K562 (cell line): Measurements from ENCODE around the gene B4GALT5. TPM values are rescaled to one million over a fixed set of nuclear protein-coding genes. Genes with fewer than 3 reads are reported as not detected.

Experiments
- ATAC-seq: fragments of 200-7000 bp; cut with Tn5 transposase; 3 replicates; pipeline ENCODE4 v1.9.1; 2020; ENCODE audit warnings: moderate library complexity
- BruUV-seq: library from RNA; stranded (reverse); fragments of 400-500 nt; replicated peaks from 2 replicates; lab custom pipeline; 2021; lab: Mats Ljungman, UMichigan
- CTCF ChIA-PET: fragments of 300-600 bp; formaldehyde crosslinking; extraction: SDS; loops from one replicate; lab custom pipeline; 2021; ENCODE audit warnings: low intra/inter-chr PET ratio; lab: Yijun Ruan, JAX
- POLR2A ChIA-PET: fragments of 300-600, 350-650 bp; sonication (Branson Sonifier 250); formaldehyde crosslinking; extraction: SDS; loops from one replicate; lab custom pipeline; 2021; ENCODE audit warnings: antibody characterized with exemption, inconsistent platforms; lab: Yijun Ruan, JAX
- DNase-seq, 4 experiments: peaks; one replicate each; pipeline versions ENCODE4 v3.0.0 to v3.0.0-alpha.2; 2011 to 2018; ENCODE audit warnings: low spot score in 3 of 4, mixed read lengths in 3 of 4; ENCODE audit errors: extremely low read depth in 1 of 4
- FAIRE-seq: peaks from 2 replicates; lab custom pipeline; 2011; peaks lifted over from hg19 to GRCh38; lab: Jason Lieb, UNC
- H2AFZ ChIP-seq: 2 replicates; pipeline ENCODE4 v1.6.0; 2011; ENCODE audit warnings: low read depth, low read length, control low read depth, inconsistent platforms
- H3K27ac ChIP-seq: fragments of 200-600 bp; 3 replicates; pipeline ENCODE4 v1.8.0; 2011; ENCODE audit warnings: low read depth, mild to moderate bottlenecking, control low read depth, inconsistent platforms, low read length, moderate library complexity, mixed read lengths; ENCODE audit errors: extremely low read depth
- H3K27me3 ChIP-seq, 2 experiments: fragments of 300-600 bp in 1 of 2; 2 replicates in 1 of 2; 3 replicates in 1 of 2; pipeline versions ENCODE4 v1.6.0 to v1.8.0; 2011; ENCODE audit warnings: inconsistent platforms in 2 of 2, low read length in 2 of 2, mild to moderate bottlenecking in 1 of 2, mixed read lengths in 1 of 2, moderate library complexity in 1 of 2; ENCODE audit not compliant: control insufficient read depth in 2 of 2, insufficient read depth in 2 of 2
- H3K36me3 ChIP-seq: fragments of 300-600 bp; 3 replicates; pipeline ENCODE4 v1.8.0; 2011; ENCODE audit warnings: mild to moderate bottlenecking, low read length, inconsistent platforms; ENCODE audit not compliant: control insufficient read depth, insufficient read depth
- H3K4me1 ChIP-seq, 2 experiments: fragments of 200-600 bp in 1 of 2; replicated peaks in 1 of 2; 2 replicates in 1 of 2; 3 replicates in 1 of 2; pipeline versions ENCODE4 v1.5.1 to v1.8.0; 2011; ENCODE audit warnings: inconsistent platforms in 2 of 2, low read length in 2 of 2, mild to moderate bottlenecking in 1 of 2, mixed read lengths in 1 of 2, moderate library complexity in 1 of 2; ENCODE audit not compliant: control insufficient read depth in 2 of 2, insufficient read depth in 2 of 2
- H3K4me2 ChIP-seq: 2 replicates; pipeline ENCODE4 v1.6.1; 2011; ENCODE audit warnings: low read length, control low read depth, inconsistent platforms, mixed read lengths; ENCODE audit not compliant: insufficient read depth
- H3K4me3 ChIP-seq: fragments of 200-600 bp; sonication (generic), shearing (Covaris generic); 2 replicates; pipeline ENCODE4 v1.5.1; 2016; ENCODE audit warnings: control low read depth, inconsistent platforms
- H3K79me2 ChIP-seq: fragments of 200-600 bp; 3 replicates; pipeline ENCODE4 v1.8.0; 2011; ENCODE audit warnings: low read length, inconsistent platforms; ENCODE audit not compliant: control insufficient read depth, insufficient read depth
- H3K9ac ChIP-seq, 2 experiments: 2 replicates each; pipeline versions ENCODE4 v1.6.0 to v1.6.1; 2011; ENCODE audit warnings: low read depth in 2 of 2, low read length in 2 of 2, control low read depth in 1 of 2, inconsistent platforms in 1 of 2, mild to moderate bottlenecking in 1 of 2, mixed read lengths in 1 of 2; ENCODE audit not compliant: insufficient read depth in 1 of 2
- H3K9me1 ChIP-seq: one replicate; pipeline ENCODE4 v1.6.0; 2011; ENCODE audit warnings: inconsistent platforms, mild to moderate bottlenecking, low read length, moderate library complexity; ENCODE audit not compliant: control insufficient read depth, insufficient read depth
- H3K9me3 ChIP-seq: replicated peaks from 2 replicates; pipeline ENCODE4 v1.5.1; 2011; ENCODE audit warnings: low read depth, low read length, inconsistent platforms; ENCODE audit not compliant: control insufficient read depth, insufficient read depth
- H4K20me1 ChIP-seq: replicated peaks from 2 replicates; pipeline ENCODE4 v1.6.1; 2011; ENCODE audit warnings: low read length, inconsistent platforms, mixed read lengths; ENCODE audit not compliant: control insufficient read depth, insufficient read depth
- CXXC5 ChIP-seq: fragments of 250-450 bp; sonication (Bioruptor Pico); IDR thresholded peaks from 2 replicates; pipeline ENCODE4 v1.8.0; 2022; ENCODE audit warnings: inconsistent platforms, mild to moderate bottlenecking, moderate library complexity
- ESRRB ChIP-seq: fragments of 250-450 bp; sonication (Bioruptor Pico); IDR thresholded peaks from 2 replicates; pipeline ENCODE4 v1.5.0; 2020; ENCODE audit warnings: mild to moderate bottlenecking, moderate library complexity, borderline replicate concordance
- POLR2A ChIP-seq: fragments of 450-650 bp; conservative IDR thresholded peaks from 2 replicates; pipeline ENCODE4 v1.6.1; 2016
- SIRT6 ChIP-seq: IDR thresholded peaks from one replicate; pipeline ENCODE4 v1.6.1; 2012; ENCODE audit warnings: low read depth, mild to moderate bottlenecking, control low read depth, inconsistent platforms, low read length, moderate library complexity
- ZBED1 ChIP-seq: IDR thresholded peaks from 2 replicates; pipeline ENCODE4 v1.6.1; 2014
- ZNF695 ChIP-seq: fragments of 450-650 bp; formaldehyde crosslinking; IDR thresholded peaks from 2 replicates; pipeline ENCODE4 v1.4.0; 2020; ENCODE audit warnings: mild to moderate bottlenecking, moderate library complexity
- WGBS: fragments of 100-300 bp; shearing (Covaris generic); methylation state at CpG from one replicate; pipeline ENCODE4 v1.1.6; 2016; ENCODE audit warnings: low coverage, mixed read lengths; ENCODE audit not compliant: insufficient coverage; ENCODE audit errors: missing lambda C conversion rate; 5-methylcytosine and 5-hydroxymethylcytosine counted together
- in situ Hi-C: fragments of 300-500 bp; cut with MboI; formaldehyde crosslinking; loops from 4 replicates; pipeline ENCODE4 v1.15.0; 2018; ENCODE audit warnings: inconsistent platforms, mixed read lengths
- intact Hi-C: fragments of 100-400 bp; cut with micrococcal nuclease; formaldehyde crosslinking; loops from 2 replicates; pipeline ENCODE4 v1.14.2; 2022
- polyA plus RNA-seq, 8 experiments: library from polyadenylated mRNA; depleted of rRNA in 4 of 8; stranded (reverse) in 5 of 8; unstranded in 3 of 8; fragments of >200 nt; fragmentation: Nextera tagmentation in 2 of 8; fragmentation: Illumina TruSeq in 1 of 8; extraction: Ambion mirVana in 2 of 8; extraction: Trizol in 1 of 8; gene quantifications; 2 replicates each; pipeline versions ENCODE4 v1.2.1 to v1.2.3, GENCODE V29; 2011 to 2014; ENCODE audit warnings: inconsistent platforms in 1 of 8, missing spikeins in 1 of 8
- total RNA-seq, 7 experiments: library from RNA; depleted of rRNA in 6 of 7; stranded (reverse); fragments of >200 nt in 6 of 7; fragmentation: Illumina TruSeq in 2 of 7; extraction: Trizol in 2 of 7; gene quantifications; 2 replicates each; pipeline versions ENCODE4 v1.2.1 to v1.2.3, GENCODE V29; 2011 to 2021; ENCODE audit warnings: low replicate concordance in 1 of 7
- TF ChIP-seq, protein P1 (sequence below): fragments of 450-650 bp; formaldehyde crosslinking; IDR thresholded peaks from 2 replicates; pipeline ENCODE4 v1.4.0; 2020; ENCODE audit warnings: mild to moderate bottlenecking, moderate library complexity
- TF ChIP-seq, protein P2 (sequence below): sonication (generic); formaldehyde crosslinking; IDR thresholded peaks from 2 replicates; pipeline ENCODE4 v1.8.0; 2022; ENCODE audit warnings: mild to moderate bottlenecking, missing genetic modification reagents

Gene B4GALT5
- total and polyA plus RNA-seq, 9 of the 15 experiments (the other 6 are each of a cell fraction or from before 2014, with no cell fraction given) = 8.5 to 32.6 (median 23.4) TPM

DNA sequence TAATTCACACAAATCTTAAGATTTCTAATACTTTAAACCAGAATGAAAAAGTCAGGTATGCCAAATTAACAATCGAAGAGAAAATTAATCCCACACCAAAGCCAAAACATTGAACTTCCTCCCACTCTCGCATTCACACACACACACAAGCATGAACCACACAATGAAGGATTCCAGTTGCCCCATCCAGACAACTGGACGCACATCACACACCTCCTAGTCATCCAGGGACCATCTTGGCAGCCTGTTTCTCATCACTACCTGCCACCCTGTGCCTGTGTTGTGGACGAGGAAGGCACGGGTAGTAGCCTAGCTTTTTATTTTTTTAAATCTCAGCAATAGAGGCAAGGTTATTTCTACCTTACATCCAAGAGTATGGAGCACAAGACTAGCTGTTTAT lies 15.2 kb downstream of the B4GALT5 start (continued):
- TF ChIP-seq SIRT6 = no peak
- TF ChIP-seq, protein P1, sequence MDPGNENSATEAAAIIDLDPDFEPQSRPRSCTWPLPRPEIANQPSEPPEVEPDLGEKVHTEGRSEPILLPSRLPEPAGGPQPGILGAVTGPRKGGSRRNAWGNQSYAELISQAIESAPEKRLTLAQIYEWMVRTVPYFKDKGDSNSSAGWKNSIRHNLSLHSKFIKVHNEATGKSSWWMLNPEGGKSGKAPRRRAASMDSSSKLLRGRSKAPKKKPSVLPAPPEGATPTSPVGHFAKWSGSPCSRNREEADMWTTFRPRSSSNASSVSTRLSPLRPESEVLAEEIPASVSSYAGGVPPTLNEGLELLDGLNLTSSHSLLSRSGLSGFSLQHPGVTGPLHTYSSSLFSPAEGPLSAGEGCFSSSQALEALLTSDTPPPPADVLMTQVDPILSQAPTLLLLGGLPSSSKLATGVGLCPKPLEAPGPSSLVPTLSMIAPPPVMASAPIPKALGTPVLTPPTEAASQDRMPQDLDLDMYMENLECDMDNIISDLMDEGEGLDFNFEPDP (CRISPR knock-in tag) = no peak

DNA sequence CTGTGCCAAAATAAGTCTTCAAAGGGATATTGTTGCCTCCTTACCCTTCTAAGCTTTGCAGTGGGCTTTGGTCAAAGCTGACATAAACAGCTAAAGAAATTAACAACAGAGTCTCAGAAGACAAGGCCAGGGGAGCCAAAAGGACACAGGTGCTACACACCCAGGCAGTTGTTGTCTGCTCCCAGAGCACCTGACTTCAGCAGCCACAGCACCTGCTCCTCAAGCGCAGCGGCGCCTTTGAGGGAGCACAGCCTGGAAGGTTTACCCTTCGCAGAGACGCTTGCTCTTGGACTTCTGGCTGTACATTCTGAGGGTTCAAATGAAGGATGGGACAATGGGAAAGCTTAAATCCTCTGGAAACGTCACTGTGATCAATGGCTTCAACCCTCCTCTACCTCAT lies 16.6 kb downstream of the B4GALT5 start:
- POLR2A ChIA-PET = interaction anchor here (0.9 to 1.6 kb wide), 2 partner anchors 10 to 35 kb away, joined by 3 to 4 read pairs; no protein-coding TSS in a partner anchor
- Histone ChIP-seq H3K27me3 (no peaks in the 10 kb centered on the region), H3K9ac (0 out of 4 replicates have a peak overlapping the region, but pooled peaks of 1 of the 2 experiments have one; percentile 26), H4K20me1 (peaks cover 10% of the 10 kb centered on the region), H3K4me1 (peaks cover 8 to 30% of the 10 kb centered on the region in 2 experiments; a peak in 4 of 5 replicates), H3K36me3 (peaks cover 5% of the 10 kb centered on the region; the same call in 2 of the 3 replicates), H3K9me1 (no peaks in the 10 kb centered on the region), H2AFZ (no peak overlapping the region), H3K27ac (no peak overlapping the region), H3K4me2 (no peak overlapping the region), H3K9me3 (no peaks in the 10 kb centered on the region), H3K4me3 (no peak overlapping the region), H3K79me2 (peaks cover 100% of the 10 kb centered on the region)
- FAIRE-seq (no peak), ATAC-seq (no peak), DNase-seq (no peak)
- CTCF ChIA-PET = no interaction called here
- in situ Hi-C loops (no loop called here), intact Hi-C loops (no loop called here)
- WGBS = 88% methylated on average over 6 of the region's 6 CpGs
- TF ChIP-seq ESRRB (CRISPR knock-in tag) (no peak), POLR2A (no peak), ZBED1 (no peak), ZNF695 (no peak), CXXC5 (CRISPR knock-in tag) (no peak)
- TF ChIP-seq, protein P2, sequence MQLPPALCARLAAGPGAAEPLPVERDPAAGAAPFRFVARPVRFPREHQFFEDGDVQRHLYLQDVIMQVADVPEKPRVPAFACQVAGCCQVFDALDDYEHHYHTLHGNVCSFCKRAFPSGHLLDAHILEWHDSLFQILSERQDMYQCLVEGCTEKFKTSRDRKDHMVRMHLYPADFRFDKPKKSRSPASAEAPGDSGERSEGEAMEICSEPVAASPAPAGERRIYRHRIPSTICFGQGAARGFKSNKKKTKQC = no peak
- no TSS peak for BruUV-seq
